IPS DF 4.7 (cell line): ENCODE measurements around the gene PRDX6.
"Not testable (repeated sequence)": the region's sequence is repeated elsewhere in the genome, so short reads cannot be mapped to it uniquely, and the experiment has no call there.

Experiments used
- DNase-seq: peaks from one replicate; pipeline ENCODE4 v3.0.0-alpha.2; 2013; ENCODE audit warnings: low spot score; ENCODE audit errors: extremely low read depth

PRDX6 gene, protein sequence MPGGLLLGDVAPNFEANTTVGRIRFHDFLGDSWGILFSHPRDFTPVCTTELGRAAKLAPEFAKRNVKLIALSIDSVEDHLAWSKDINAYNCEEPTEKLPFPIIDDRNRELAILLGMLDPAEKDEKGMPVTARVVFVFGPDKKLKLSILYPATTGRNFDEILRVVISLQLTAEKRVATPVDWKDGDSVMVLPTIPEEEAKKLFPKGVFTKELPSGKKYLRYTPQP

DNA sequence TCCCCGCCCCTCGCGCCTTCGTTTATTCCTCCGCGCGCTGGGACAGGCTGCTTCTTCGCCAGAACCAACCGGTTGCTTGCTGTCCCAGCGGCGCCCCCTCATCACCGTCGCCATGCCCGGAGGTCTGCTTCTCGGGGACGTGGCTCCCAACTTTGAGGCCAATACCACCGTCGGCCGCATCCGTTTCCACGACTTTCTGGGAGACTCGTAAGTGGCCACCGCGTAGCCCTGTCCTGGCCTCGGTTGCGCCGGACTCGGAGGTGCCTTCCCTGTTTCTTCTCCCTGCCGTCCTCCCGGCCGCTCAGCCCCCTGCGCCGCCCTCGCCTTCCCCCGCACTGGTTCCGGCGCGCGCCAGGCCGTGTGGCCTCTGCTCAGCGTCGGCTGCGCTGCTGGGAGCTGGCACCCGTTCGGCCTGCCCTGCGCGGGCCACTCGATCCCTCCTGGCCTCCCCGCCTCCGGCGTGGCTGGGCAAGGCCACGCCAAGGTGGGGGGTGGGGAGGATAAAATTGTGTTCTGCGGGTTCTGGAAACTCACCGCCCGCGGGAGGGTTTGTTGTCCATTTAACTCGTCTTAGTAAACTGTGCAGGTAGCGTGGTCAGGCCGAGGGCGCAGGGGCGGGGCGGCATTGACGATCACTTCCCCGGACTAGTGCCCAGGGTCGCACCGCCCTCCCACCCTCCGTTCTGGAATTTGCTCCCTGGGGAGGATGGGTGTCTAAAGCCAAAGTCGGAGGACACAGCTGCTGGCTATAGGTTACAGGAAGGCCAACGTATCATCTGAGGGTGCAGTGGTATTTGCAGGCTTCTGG is at the start of gene PRDX6:
TSS of gene PRDX6 (plus strand) at position 50 of the 808 bp plus-strand sequence. CDS start at position 113, 63 bp downstream.
- no peak for DNase-seq

DNA sequence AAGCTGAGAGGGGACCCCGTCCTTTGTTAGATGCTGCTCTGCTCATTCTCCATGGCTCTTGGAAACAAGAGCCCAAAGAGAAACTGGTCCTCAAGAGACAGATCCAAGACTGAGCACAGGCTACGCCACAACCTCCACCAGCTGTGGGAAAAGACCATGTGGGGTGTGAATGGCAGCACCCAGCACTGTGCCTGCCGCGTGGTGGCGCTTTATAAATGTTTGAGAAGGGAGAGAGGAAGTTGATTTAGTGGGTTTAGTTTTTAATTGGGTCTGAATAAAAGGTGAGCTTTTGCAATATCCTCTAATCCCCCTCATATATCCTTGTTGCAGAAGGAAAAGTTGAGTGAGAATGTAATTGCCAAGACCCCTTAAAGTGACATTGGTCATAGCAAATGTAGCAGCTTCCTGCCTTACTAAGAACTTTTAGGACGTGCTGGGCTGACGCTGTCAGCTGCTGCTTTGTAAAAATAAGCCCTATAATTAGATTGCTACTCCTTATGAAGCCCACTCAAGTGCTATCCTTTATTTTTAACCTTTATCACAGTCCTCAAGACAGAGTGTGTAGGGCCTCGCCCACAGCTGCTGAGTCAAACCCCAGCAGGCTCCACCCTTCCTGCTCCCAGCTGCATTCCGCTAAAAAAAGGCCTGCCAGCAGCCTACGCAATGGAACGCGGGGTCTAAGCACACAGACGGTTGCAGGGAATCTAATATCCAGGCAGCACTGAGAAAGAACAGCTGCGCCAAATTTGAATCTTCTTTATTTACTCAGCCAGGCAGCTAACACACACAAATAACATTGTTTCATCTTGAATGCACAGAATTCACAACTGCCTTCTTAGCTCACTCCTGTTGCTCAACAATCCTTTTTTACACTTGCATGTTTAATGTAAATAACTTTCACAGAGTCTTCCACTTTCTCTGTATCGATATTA is 47.4 kb upstream of the PRDX6 start:
- DNase-seq, result no peak

DNA sequence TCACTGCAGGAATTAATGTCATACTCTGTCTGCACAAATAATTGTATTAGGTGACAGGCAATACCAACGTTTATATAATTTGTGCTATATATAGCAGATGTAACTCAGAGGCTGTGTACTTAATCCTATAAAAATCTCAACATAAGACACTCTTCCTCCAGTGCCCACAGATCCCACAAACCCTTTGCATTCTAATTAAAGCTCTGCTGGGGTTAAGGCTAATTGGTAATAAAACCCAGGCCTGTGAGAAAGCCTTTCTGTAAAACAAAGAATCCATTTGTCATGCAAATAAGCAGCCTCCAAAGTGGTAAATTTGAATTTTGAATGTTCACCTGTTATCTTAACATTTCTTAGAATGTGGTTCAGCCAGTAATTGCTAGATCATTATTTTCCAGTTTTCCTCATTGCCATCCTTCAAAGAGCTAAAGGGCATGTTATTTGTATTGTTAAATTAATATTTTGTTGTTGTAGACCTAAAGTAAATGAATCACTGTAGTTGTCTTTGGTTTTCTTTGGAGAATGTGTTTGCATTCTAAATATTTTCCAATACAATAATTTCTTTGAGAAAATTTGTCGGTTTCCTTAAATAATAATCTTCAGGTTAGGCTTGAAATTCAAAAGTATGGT is 46.3 kb upstream of the PRDX6 start:
- DNase-seq, result no peak

DNA sequence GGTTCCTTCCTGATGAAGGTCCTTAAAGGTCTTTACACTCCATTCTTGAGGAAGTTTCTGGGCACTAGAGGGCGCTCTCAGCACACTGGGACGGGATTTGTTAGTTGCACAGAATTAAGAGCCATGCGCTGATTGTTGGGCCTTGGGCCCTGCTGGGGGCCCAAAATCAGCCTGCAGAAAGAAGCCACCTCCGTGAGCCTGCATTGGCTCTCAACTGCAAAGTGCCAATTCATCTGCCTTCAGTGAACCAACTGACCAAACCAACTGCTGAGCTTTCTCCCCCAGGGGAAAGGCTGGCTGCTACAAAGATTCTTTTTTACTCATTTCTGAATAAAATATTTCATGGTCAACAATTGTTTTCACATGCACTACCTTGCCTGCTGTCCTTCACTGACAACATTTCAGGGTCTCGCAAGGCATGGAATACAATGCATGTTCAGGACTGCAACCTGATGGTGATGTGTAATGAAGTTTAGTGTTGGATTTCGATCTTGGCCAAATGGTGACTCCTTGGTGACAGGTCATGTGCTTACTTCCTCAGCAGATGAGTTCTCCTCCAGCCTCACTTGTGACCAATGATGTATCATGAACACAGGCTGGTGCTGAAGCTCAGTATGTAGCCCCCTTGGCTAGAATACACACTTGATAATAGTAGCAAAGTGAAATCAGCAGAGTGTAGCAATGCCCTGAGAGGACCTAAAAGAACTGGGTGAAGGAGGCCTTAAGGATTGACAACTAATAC is 45.7 kb upstream of the PRDX6 start:
- DNase-seq, result peak; percentile 90

DNA sequence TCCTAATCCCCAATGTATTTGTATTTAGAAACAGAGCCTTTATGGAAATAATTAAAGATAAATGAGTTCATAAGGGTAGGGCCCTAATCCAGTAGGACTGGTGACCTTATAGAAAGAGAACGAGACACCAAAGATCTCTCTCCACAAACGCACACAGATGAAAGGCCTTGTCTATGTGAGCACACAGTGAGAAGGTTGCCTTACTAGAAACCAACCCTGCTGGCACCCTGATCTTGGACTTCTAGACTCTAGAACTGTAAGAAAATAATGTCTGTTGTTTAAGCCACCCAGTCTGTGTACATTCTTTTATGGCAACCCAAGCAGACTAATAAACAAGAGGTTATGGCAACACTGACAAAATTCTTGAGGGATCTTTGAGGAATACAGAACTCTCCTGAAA is 44.8 kb upstream of the PRDX6 start:
- no peak for DNase-seq

DNA sequence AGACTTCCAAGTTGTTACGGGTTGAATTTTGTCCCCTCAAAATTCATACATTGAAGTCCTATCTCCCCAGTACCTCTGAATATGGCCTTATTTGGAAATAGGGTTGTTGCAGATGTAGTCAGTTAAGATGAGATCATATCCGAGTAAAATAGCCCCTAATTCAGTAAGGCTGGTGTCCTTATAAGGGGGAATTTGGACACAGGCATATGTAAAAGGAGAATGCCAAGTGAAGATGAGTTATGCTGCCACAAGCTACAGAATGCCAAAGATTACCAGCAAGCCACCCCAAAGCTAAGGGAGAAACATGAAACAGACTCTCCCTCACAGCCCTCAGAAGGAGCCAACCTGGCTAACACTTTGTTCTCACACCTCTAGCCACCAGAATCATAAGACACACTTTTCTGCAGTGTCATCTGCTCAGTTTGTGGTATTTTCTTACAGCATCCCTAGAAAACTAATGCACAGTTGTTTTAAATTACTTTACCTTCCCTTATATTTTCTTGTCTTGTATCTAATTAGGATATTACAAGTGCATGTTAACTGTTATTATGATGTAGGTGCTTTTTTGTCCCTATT is 43.3 kb upstream of the PRDX6 start:
- DNase-seq, result no peak

DNA sequence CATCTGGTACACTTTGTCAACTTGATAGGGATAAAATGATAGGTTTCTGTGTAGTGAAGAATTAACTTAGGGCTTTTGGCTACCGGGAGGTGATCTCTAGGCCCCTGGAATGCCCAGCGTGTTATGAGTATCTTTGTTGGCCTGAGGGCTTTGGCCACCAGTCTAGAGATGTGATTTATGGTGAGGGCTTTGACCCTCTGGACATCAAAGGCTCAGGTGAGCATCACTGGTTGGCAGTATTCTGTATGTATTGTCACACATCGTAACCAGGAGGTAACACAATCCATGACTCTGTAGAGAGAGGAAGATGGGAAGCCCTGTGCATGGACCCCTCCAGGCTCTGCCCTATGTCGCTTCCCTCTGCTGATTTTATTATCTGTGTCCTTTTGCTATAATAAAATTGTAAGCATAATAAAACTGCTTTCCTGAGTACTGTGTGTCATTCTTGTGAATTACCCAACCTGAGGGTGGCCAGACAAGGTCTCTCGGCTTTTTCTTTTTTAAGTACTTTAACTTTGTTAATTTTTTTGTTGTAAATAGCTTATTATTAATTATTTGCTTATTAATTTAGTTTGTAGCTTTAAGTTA is 40.2 kb upstream of the PRDX6 start:
- DNase-seq, result no peak

DNA sequence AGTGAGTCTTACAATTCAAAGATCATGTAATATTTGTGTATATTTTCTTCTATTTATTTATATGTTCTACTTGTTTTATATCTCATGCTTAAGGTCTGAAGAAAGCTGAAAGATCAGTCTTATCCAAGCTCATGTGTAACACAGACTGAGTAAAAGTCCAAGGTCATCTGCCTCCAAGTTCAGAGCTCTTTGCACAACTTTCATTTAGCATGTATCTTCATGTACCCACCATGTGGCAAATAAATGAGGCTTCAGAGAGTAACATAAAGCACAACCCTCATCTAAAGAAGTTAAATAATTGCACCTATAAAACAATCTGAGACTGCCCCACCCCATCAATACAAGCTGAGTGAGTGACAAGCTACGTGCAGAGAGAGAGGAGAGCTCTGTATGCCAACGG is 38.5 kb upstream of the PRDX6 start:
- DNase-seq, result no peak

DNA sequence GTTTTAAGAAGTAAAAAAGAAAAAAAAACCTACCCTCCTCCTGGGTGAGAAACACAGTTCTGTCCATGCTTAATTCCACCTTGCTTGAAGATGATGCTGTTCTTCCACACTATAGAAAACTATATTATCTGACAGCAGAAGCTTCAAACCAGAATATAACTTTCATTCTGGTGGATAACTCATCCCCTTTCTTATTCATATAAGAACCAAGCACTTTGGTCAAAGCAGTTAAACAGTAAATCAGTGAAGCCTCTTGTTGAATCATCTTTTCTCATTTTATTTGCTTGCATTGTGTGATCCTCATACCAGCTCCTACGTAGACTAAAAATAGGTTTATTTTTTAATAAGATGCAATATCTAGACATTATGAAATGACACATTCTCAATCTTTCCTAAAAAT is 36.7 kb upstream of the PRDX6 start:
- DNase-seq, result no peak

DNA sequence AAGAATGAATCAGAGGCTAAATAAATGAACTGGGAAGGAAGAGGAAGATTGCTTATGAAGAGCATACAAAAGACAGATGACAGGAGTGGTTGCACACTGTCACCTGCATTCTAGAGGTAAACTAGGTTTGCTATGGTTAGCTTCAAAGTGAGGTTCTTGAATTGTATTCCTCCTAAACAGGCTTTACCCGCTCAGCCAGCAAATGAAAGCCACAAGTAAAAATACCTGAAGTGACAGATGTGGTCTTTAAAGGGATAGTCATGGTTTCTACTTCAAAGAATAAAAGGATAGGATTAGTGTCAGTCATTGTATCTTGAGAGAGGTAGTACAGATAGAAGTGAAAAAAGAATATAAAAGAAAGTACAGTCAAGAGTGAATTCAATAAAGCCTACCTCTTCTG is 32.4 kb upstream of the PRDX6 start:
- no peak for DNase-seq

DNA sequence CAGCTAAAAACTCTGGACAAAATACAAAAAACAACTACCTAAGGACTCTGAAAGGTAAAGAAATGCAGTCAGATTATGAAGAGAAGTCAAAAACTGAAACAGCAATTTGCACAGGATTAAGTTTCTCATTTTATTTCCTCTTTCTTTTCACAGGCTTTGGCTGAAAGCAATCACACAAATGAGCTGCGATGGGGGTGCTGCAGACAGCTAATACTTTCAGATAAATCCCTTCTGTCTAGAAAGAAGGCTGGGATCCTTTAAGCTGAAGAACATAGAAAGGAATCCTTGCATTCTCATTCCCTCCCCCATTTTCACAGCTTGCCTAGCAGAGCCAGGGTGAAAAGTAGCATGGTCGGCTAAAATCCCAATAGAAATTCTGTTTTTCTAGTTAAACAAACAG is 32.0 kb upstream of the PRDX6 start:
- DNase-seq, result no peak

DNA sequence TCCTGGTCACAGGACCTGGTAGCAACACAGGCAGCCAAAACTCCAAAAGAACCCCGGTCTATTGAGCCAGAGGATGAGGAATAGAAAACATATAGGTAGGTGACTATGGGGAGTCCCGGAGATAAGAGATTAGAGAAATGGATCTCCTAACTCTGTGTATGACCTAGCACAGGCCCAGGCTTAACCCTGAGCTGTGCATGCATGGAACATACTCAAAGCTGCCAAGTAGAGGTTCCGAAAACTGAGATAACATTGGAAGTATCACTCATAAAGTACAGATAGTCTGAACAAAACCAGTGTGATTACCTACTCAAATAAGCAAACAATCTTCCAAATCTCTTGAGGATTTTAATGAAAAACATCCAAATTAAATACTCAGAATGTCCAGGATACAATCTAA is 31.5 kb upstream of the PRDX6 start:
- DNase-seq, result no peak

DNA sequence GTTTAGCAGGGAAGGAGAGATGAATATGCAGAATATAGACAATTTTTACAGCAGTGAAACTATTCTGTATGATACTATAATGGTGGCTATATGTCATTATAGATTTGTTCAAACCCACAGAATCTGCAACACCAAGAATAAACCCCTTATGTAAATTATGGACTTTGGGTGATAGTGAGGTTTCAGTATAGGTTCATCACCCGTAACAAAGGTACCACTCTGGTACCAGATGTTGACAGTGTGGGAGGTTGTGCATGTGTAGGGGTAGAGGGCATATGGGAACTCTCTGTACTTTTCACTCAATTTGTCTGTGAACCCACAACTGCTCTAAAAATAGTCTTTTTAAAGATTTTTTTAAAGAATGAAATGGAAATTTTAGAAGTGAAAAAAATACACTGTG is 29.9 kb upstream of the PRDX6 start:
- DNase-seq, result no peak

DNA sequence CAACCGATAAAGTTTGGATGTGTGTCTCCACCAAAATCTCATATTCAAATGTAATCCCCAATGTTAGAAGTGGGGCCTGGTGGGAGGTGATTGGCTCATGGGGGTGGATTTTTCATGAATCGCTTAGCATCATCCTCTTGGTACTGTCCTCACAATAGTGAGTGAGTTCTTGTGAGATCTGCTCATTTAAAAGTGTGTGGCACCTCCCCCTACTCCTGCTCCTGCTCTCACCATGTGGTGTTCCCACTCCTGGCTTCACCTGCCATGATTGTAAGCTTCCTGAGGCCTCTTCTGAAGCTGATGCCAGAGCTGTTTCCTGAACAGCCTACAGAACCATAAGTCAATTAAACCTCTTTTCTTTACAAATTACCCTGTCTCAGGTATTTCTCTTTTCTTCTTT is 28.2 kb upstream of the PRDX6 start:
- no peak for DNase-seq

DNA sequence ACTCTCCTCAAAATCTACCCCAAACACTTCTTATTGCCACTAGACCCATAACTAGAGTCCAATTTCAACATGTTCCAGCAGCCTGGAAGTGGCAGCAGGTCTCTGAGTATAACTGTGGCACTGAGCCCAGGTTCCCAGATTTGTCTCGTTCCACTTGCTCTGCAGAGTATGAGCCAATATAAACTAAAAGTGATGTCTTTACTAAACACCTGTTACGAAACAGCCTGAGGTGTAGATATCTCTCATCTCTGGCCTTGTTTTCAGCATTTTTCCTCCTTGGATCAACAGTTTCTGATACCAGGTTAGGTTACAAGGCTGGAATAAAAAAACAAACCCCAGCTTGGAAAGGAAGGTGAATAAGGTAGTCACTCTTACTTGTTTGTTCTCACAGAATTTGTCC is 25.2 kb upstream of the PRDX6 start:
- no peak for DNase-seq

DNA sequence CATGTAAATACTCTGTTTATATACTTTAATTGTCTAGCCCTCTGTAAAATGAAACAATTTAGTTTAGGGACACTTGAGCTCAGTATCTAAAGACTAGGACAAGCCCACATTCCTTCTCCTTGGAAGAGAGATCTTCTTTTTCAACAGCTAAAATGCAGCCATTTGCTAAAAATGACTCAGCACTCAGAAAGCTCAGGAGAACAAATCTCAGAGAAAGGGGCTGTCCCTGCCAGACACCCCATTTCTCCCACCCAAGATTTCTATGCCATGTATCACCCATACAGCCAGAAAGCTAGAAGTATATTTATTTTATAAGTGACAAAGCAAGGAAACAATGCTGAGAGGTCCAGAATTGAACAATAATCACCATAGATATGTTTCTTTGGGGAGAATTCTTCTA is 23.2 kb upstream of the PRDX6 start:
- no peak for DNase-seq

DNA sequence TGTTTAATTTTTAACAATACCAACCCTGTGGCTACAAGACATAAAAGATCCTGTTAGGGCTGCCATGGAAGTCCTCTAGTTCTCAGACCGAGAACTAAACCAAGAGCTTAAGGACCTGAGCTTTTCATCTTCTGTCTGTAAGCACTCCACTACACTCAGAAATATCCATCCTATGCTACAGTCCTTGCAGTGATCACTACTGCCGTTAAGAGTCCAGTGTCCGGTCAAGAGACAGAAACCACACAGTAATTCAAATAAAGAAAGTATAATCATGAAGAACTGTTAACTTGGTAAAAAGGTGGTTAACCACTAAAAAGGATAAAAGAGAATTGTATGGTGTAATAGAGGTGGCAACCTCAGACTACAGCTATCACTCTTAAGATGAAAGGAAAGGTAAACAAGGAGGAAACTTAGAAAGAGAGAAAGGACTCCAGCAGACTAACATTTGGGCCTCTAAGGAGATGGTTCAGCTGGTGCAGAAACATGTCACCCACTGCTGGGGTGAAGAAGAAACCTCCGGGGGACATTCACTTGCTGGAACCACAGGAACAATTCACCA is 22.1 kb upstream of the PRDX6 start:
- DNase-seq, result no peak

DNA sequence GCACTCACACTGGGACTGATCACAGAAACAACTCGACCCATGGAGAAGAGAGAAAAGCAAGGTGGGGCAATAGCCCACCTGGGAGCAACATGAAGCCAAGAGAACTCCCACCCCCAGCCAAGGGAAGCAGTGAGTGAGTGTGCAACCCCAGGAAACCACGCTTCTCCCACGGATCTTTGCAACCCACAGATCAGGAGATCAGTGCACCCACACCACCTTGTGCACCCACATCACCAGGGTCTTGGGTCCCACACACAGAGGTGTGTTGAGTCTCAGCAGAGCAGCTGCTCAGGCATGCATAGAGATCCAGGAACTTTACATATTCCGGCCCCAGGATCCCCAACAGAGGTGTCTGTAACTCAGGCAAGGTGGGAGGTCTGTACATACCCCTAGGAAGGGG is 17.2 kb upstream of the PRDX6 start:
- no peak for DNase-seq

DNA sequence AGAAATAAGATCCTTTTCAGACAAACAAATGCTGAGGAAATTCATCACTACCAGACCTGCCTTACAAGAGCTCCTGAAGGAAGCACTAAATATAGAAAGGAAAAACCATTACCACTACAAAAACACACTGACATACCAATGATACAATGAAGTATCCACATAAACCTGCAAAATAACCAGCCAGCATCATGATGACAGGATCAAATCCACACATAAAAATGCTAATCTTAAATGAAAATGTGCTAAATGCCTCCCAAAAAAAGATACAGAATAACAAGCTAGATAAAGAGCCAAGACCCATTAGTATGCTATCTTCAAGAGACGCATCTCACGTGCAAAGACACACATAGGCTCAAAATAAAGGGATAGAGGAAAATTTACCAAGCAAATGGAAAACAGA is 14.5 kb upstream of the PRDX6 start:
- not testable (repeated sequence) for DNase-seq

DNA sequence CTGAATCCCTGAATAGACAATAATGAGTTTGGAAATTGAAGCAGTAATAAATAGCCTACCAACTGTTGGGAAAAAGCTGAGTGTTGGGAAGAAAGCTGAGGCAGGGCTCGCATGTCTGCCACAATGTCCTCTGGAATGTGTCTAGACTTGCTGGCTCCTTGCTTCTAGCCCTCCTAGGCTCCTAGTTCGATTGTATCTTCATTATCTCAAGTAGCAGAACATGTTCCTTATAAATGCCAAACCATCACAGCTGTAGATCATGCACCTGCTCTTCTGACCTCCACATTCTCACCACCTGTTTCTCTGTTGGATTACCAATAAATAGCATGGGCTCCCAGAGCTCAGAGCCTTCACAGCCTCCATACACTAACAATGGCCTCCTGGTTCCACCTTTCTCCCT is 12.9 kb upstream of the PRDX6 start:
- not testable (repeated sequence) for DNase-seq
